Cardiac septum (tissue), 1 donor: ENCODE measurements around the gene MRPS5. TPM values are rescaled to one million over a fixed set of nuclear protein-coding genes. Genes with fewer than 3 reads are reported as not detected.

Experiments
- DNase-seq: peaks from one replicate; pipeline ENCODE4 v3.0.0-alpha.2; 2020; ENCODE audit warnings: low spot score
- intact Hi-C: fragments of 100-400 bp; cut with DNase I; formaldehyde crosslinking; loops from one replicate; pipeline ENCODE4 v1.14.0; 2022
- total RNA-seq: library from RNA; stranded (reverse); fragmentation: NEBNext Ultra II Directional; extraction: Animal tissue kit (Norgen Biotek cat#: 25700); gene quantifications from one replicate; pipeline ENCODE4 v1.2.1, GENCODE V29; 2021
- donor health status: DM: no; HTN: no; CAD: no.

Gene MRPS5
- total RNA-seq, 1 donor from 2014 or later: 69.4 TPM

GRCh38 chr2:95063086-95063958, 58.3 kb downstream of the MRPS5 start:
- intact Hi-C loops: no loop called here
- no peak for DNase-seq

GRCh38 chr2:95062242-95063085, 59.1 kb downstream of the MRPS5 start:
- intact Hi-C loops: no loop called here
- DNase-seq: peak; percentile 51

DNA sequence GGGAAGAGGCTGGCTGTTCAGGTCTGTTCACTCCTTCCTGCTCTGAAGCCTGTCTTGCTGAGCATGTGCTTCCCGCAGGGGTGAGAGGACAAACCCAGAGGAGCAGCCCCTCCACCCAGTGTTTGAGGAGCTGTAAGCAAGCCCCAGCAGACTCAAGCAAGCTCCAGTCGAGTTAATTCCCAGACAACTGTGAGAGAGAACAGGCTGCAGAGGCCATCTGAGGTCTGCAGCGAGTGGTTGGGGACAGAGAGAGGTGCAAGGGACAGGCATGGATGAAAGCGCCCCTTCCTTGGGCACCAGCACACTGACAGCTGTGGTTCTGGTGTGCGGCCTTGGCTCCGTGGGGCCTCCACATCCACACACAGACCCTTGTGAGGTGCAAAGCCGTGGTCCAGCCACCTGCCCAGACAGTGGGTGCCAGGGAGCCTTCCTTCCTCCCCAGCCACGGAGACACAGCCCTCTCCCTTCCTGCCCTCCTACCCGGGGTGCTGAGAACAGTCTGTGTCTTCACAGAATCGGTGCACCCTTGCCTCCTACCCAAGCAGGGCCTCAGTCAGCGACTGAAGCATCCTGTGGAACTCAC, 59.9 kb downstream of the MRPS5 start:
- peak; percentile 68 for DNase-seq
- intact Hi-C loops: no loop called here

- DNase-seq: no peak
- intact Hi-C loops: no loop called here
These were observed 60.5 kb downstream of the MRPS5 start for GRCh38 chr2:95061119-95061512.

DNA sequence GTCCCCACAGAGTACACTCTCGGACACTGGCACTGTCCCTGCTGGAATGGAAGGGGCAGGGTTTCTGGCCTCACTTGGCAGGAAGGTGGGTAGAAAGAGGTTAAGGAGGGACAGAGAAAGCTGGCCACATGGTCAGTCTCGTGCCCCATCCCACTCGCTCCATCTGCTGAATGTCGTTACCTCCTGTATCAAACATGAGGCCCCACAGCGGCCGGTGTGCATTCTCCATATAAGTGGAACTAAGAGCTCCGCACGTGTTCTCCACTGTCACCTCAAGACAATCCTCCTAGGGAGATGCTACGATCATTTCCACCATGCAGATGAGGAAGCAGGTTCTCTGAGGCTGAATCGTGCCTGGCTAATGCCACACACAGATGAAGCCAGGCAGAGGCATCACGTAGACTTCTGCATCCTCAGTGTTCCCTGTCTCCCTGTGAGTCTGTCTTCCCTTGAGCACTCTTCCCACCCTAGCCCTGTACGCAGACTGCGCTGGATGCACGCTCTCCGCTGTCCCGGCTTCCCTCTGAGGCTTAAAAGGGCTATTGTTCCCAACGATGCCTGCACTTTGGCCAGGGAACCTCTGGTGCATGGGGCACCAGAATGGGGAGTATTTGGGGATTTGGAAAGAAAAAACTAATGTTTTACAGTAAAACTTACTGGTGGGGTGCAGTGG, 61.0 kb downstream of the MRPS5 start:
- peak; percentile 39 for DNase-seq
- intact Hi-C loops: no loop called here

- intact Hi-C loops: no loop called here
These were observed 61.8 kb downstream of the MRPS5 start for GRCh38 chr2:95059656-95060370.

GRCh38 chr2:95058989-95059641, 62.5 kb downstream of the MRPS5 start:
- DNase-seq: peak; percentile 66

More at GRCh38 chr2:95059656-95060370, 61.8 kb downstream of the MRPS5 start:
- peak; percentile 50 for DNase-seq

DNA sequence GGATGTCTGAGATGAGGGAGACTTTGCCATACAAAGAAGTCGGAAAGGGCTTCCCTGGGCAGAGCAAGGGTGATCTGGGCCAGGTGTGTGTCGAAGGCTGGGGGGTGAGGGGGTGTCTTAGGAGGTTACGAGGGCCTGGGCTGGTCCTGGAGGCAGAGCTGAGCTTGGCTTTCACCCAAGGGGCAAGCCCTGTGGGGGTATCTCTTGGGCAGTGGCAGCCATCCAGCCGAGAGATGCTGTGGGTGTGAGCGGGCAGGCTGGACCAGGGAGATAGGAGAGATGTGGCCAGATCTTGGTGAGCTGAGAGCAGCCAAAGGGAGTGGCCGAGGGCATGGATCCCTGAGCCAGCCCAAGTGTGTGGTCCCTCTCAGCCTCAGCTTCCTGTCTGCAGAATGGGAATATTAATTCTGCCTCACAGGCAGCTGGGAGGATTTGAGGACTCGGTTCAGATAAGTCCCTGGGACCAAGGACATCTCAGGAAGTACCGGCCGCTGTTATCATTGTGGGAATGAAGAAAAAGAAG, 63.1 kb downstream of the MRPS5 start:
- intact Hi-C loops: no loop called here
- peak; percentile 69 for DNase-seq

More at GRCh38 chr2:95058989-95059641, 62.5 kb downstream of the MRPS5 start:
- intact Hi-C loops: no loop called here

GRCh38 chr2:95057535-95058370, 63.9 kb downstream of the MRPS5 start:
- peak; percentile 55 for DNase-seq
- intact Hi-C loops: no loop called here

DNA sequence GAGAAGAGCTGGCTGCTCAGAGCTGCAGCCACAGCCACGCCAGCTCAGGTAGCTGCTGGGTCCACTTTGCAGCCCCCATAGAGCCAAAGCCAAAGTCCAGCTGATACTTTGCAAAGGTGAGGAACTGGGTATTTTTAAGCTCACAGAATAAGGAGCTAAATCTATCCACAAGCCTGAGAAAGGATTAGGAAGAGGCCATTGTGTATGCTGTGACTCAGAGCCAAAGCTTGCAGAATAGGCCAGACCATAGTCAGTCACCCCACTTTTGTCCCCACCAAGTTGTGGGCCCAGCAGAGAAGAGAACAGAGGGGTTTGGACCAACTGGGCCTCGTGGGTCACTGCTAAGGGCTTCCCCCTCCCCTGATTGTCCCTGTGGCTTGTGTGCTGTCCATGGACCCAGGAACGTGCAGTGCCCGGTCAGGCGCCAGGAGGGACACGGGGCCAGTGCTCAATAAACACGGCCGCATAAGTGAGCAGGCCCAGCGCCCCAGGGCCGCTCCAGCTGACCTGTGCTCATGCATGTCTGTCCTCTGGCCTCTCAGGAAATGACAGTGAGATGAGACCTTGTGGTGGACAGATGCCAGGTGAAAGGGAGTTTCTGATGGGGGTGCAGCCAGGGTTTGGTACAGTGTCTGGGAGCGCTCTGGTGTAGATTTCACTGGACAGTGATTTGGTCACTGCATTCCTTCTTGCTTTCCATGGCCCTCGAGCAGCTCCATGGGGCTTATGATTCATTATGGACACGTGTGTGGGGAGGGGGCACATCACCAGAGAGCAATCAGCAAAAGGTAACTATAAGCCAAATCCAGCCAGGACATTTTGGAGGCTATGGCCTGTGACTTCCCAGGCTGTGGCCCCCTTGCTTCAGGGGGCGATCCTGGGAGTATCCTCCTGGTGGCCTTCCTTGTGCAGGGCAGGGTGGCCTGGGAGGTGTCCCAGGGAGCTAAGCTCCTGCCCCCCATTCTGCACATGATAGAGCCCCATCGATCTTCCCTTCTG, 64.8 kb downstream of the MRPS5 start:
- intact Hi-C loops: no loop called here
- DNase-seq: peak; percentile 70

- DNase-seq: no peak
- intact Hi-C loops: no loop called here
These were observed 65.6 kb downstream of the MRPS5 start for GRCh38 chr2:95056044-95056443.

GRCh38 chr2:95055262-95055661, 66.3 kb downstream of the MRPS5 start:
- intact Hi-C loops: no loop called here
- DNase-seq: no peak

DNA sequence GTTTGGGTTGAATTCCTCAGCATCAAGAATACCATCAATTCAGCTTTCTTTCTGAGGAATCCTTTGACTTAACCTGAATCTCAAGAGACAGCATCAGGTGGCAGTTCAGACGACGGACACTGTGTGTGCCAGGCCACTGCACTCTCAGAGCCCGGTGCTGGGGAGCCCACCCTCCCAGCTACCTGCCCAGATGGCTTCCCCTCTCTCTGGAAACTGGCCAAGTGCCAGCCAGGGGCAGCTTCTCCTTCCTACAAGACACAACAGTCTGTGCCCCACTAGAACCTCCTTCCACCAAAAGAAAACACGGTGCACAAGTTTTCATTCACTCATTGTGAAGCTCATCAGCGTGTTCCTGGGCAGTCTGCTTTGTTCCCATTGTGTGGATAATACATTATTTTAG, 67.6 kb downstream of the MRPS5 start:
- no peak for DNase-seq
- intact Hi-C loops: no loop called here

DNA sequence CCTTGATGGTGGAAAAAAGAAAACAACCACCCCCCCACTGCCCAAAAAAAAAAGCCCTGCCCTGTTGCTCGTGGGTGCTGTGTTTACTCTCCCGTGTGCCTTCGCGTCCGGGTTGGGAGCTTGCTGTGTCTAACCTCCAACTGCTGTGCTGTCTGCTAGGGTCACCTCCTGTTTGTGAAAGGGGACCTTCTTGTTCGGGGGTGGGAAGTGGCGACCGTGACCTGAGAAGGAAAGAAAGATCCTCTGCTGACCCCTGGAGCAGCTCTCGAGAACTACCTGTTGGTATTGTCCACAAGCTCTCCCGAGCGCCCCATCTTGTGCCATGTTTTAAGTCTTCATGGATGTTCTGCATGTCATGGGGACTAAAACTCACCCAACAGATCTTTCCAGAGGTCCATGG, 68.1 kb downstream of the MRPS5 start:
- intact Hi-C loops: no loop called here
- DNase-seq: peak; percentile 35

GRCh38 chr2:95052804-95053479, 68.7 kb downstream of the MRPS5 start:
- DNase-seq: peak; percentile 41
- intact Hi-C loops: no loop called here

DNA sequence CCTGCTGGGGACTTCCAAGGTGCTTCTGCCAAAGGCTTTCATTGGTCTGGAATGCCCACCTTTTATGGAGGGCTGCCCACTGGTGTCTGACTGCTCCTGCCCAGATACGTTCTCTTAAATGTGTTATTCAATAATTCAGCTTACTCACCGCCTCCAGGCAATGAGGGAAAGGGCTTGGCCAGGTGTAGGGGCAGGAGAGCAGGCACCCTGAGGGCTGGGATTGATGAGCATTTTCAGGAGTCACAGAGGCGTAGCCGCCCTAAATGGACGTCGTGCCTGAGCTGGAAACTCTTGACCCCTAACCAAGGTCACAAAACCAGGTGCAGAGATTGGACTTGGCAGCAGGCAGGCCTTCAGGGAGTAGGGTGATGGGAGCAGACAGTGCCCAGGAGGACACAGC, 69.3 kb downstream of the MRPS5 start:
- intact Hi-C loops: no loop called here
- peak; percentile 29 for DNase-seq
